T follicular helper cell (primary cell): ENCODE measurements around the gene GJC1.

ENCODE experiments used
- DNase-seq: peaks from one replicate; pipeline ENCODE4 v3.0.0-alpha.2; 2020; ENCODE audit warnings: low read depth

GJC1 gene

DNA sequence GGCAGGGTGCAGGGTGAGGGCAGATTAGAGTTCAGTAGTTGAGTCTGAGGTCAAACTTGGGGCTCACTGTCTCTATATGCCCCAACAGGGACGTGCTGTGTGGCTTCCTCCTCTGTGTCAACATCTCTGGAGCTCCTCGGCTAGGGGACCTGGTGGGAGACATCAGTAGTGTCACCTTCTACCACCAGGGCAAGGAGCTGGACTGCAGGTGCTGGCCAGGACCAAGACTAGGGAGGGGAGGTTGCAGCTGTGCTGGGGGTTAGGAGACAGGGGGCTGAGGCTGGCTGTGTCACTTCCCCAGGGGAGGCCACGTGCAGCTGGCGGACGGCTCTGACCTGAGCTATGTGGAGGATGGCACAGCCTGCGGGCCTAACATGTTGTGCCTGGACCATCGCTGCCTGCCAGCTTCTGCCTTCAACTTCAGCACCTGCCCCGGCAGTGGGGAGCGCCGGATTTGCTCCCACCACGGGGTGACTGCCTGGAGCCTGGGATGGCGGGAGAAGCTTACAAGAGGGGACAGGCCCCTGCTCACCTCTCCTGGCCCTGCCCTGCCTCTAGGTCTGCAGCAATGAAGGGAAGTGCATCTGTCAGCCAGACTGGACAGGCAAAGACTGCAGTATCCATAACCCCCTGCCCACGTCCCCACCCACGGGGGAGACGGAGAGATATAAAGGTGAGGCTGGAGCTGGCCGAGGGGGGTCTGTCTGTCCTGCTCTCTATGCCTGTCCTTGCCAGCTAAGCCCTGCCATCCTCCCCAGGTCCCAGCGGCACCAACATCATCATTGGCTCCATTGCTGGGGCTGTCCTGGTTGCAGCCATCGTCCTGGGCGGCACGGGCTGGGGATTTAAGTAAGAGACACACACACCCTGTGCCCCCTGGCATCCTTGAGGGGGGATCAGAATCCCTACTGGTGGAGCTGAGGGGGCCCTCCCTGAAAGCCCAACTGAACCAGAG is 52.4 kb downstream of the GJC1 start:
- no peak for DNase-seq

GRCh38 chr17:44776628-44777393 is 53.3 kb downstream of the GJC1 start:
- DNase-seq = no peak

- DNase-seq = no peak
Measured at GRCh38 chr17:44775838-44776621, 54.1 kb downstream of the GJC1 start.

- peak; percentile 98 for DNase-seq
Measured at GRCh38 chr17:44775136-44775837, 54.8 kb downstream of the GJC1 start.

DNA sequence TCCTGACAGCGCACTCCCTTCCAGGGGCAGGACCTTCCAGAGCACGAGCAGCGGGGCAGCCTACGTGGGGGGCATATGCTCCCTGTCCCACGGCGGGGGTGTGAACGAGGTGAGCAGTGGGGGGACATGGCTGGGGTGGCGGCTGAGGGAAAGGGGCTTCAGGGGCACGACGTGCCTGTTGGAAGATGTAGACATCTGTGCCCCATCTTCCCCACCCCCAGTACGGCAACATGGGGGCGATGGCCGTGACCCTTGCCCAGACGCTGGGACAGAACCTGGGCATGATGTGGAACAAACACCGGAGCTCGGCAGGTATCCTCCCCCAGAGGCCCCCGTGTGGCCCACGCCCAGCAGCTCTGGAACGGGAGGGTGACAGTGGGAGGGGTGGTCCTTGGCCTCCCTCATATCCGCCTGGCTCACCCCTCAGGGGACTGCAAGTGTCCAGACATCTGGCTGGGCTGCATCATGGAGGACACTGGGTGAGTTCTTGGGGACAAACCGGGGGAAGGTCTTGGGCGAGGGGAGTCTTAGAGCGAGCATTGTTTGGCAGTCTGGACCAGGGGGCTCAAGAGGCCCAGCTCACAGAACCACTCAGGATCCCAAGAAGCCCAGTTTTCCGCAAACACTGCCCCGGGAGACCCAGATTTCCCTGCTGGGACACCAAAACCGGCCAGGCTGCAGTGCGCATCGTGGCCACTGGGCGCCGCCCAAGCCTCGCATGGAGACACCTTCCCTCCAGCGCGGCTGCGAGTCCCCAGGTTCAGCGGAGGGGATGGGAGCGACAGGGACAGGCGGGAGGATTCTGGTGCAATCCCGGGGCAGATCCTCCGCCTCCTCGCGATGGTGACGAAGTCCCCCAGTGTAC is 55.6 kb downstream of the GJC1 start:
- DNase-seq = peak; percentile 77

DNA sequence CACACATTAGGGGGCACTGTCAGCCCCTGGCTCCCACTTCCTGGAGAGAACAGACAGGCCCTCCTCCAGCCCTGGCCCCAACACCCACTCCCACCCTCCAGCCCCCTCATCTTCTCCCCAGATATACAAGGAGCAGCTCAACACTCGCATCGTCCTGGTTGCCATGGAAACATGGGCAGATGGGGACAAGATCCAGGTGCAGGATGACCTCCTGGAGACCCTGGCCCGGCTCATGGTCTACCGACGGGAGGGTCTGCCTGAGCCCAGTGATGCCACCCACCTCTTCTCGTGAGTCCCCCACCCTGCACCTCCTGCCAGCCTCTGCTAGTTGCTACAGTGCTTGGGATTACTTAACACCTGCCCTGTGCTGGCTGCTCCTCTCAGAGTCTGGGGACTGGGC is 56.9 kb downstream of the GJC1 start:
- DNase-seq = no peak

DNA sequence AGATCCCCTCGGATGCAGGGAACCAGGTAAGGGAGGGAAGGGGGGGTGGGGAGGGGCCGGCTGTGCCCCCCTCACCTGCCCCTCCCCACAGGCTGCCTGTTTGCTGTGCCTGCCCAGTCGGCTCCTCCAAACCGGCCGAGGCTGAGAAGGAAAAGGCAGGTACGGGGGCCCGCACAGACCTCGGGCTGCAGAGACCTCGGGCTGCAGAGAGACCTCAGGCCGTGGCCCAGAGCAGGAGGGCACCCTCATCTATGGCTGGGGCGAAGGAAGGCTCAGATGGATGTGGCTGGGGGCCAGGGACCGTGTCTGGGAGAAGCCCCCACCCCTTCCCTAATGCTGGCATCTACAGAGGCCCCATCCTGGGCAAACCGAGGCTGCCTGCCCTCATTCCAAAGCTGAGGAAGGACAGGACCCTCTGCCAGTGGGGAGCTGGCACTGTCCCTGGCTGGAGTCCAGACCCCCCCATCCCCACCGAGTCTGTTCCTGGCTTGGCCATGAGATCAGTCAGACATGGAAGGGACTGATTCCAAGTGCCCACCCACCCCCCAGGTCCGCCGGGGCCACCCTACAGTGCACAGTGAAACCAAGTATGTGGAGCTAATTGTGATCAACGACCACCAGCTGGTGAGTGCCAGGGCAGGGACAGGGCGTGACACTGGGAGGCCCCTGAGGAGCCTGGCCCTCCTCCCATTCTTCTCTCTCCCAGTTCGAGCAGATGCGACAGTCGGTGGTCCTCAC is 57.6 kb downstream of the GJC1 start:
- DNase-seq = no peak

- DNase-seq = no peak
Measured at GRCh38 chr17:44770166-44770925, 59.7 kb downstream of the GJC1 start.

GRCh38 chr17:44769647-44770084 is 60.4 kb downstream of the GJC1 start:
- DNase-seq = no peak

GRCh38 chr17:44769230-44769629 is 60.9 kb downstream of the GJC1 start:
- DNase-seq = no peak

- DNase-seq = no peak
Measured at GRCh38 chr17:44768505-44769142, 61.5 kb downstream of the GJC1 start.

DNA sequence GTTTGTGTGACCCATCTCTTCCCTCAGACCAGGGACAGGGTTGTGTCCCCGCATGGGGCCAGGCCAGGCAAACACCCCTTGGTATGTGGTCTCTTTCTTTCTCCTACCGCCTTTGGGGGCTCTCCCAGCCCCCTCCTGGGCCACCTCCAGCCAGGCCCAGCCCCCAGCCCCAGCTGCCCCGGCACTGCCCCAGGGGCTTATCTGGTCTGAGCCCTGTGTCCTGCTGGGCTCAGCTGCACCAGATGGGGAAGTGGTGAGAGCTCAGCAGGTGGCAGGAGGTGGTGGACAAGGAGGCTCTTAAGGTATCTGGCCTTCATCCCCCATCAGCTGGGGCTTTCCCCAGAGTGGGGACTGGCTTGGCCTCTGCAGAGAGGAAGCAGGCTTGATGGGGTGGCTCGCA is 62.6 kb downstream of the GJC1 start:
- no peak for DNase-seq

GRCh38 chr17:44766409-44767038 is 63.6 kb downstream of the GJC1 start:
- no peak for DNase-seq

DNA sequence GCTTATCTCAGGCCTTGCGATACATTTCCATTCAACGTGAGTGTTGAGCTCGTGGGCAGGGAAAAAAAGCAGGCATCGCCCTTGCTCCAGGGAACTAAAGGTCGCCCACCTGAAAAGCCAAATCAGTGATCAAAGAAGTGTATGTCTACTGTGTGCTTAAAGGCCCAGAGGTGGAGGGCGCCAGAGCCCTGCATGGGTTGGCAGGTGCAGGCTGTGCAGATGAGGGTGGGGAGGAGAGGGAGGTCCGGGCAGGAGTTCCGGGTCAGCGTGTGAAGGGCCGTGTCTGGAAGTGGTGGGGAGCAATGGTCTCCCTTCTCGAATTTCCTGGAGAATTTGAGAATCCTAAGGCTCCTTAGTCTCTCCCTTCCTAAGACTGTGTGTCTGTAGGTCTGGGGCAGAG is 64.1 kb downstream of the GJC1 start:
- DNase-seq = no peak

GRCh38 chr17:44763170-44763569 is 66.9 kb downstream of the GJC1 start:
- no peak for DNase-seq

DNA sequence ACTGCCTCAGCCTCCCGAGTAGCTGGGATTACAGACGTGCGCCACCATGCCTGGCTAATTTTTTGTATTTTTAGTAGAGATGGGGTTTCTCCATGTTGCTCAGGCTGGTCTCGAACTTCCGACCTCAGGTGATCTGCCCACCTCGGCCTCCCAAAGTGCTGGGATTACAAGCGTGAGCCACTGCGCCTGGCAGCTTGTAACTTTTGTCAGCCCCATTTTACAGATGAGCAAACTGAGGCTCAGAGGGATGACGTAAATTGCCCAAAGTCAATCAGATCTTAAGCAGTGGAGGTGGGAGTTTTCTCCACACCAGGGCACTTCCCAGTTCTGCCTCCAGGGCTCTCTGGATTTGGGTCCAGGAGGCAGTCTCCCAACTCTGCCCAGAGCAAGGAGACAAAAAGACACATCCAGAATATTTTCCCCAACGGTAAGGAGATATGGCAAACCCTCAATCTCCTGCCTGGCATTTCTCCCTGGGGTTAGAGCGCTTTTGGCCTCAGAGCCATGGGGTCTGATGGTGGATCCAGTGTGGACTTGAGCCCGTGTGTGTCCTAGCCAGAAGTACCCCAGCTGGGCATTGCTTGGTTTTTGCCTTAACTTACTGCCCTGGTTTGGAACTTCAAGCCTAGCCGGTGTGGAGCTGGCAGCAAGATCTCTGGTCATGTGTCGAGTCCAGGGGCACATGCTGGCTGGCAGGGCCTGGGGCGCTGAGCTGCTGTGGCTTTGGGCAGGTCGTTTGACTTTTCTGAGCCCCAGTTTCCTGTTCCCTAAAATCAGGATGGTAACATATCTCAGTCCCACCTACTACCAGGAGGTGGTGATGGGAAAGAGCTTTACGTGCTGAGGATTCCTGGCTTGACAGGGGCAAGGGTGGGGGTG is 67.9 kb downstream of the GJC1 start:
- DNase-seq = no peak
